Measurements from ENCODE around the gene ZNF732. TPM values are rescaled to one million over a fixed set of nuclear protein-coding genes. Genes with fewer than 3 reads are reported as not detected.

The ZNF732 gene
- total RNA-seq (2022; extraction: Qiagen RNA extraction): not detected in 5 replicates

DNA sequence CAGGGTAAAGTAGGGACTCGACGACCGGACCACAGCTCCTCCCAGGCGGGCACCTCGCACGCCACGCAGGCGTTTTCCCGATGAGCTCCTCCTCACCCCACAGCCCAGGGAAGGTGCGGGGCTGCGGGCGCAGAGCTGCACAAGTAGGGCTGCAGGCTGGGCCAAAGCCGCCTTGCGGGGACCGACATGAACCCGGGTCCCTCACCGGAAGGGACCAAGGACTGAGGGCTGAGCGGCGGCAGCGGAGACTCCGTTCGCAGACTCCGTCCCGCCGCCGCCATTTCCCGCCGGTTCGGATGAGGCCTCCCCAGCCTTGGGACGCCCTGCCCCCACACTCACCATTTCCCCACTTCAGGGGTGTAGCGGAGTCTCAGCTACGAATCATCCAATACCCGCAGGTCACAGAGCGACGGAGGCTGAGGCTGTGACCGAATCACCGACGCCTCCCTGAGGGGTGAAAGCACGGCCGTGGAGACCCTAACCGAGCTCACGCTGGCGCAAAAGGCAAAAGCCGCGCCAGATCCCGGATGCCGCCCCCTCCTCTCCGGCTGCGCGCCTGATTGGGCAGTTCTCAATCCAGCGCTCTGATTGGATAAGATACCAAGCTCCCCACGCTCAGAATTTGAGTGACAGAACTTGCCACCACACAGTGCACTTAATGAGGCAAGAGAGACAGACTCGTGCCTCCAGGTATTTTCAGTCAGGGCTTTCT lies at the start of gene ZNF732:
Gene ZNF732 (minus strand): TSS at position 506 of the 712 bp plus-strand sequence. CDS start 164 bp downstream, at position 342.

DNA sequence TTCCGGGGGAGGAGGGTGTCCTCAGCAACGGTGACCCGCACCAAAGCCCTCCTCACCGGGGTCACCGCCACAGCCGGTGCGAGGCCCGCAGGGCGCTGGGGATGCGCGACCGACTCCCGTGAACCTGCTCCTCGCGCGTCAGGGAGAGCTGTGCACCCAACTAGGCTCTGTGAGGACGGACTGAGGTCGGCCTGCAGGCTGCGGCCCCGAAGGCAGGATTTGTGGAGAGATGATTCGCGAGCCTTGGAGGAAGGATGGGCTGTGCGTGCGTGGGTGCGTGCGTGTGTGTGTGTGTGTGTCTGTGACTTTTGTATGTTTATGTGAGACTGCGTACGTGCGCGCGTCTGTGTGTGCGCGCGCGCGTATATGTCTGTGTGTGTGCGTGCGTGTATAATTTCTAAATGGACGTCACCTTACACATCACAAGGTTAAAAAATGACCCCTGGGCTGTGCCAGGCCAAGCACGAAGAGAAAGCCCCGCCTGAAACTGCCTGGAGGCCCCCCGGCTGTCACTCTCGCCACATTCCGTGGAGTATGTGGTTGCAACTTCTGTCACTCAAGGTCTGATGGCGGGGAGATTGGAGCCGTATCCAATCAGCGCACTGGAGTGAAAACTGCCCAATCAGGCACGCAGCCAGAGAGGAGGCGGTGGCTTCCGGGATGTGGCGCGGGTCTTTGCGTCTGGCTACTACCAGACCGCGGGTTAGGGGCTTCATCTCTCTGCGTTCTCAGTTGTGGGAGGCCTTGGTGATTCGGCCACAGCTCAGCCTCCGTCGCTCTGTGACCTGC lies 32.1 kb upstream of the ZNF732 start, which contains the start of gene ZNF141:
Gene ZNF141 (plus strand): TSS at position 672 of the 789 bp plus-strand sequence. CDS start 170 bp downstream, outside the sequence.

Other genes starting within 250 kb of the ZNF732 start
- gene ZNF718, start 181.0 kb downstream of the ZNF732 start, total RNA-seq (2022; extraction: Qiagen RNA extraction): 0.40 to 0.61 TPM (median 0.58 TPM) in 5 replicates
- 2.0 to 2.9 TPM (median 2.7 TPM) in 5 replicates for gene ZNF141, start 32.3 kb upstream of the ZNF732 start, total RNA-seq (2022; extraction: Qiagen RNA extraction)
- gene ZNF721, start 193.7 kb upstream of the ZNF732 start, total RNA-seq (2022; extraction: Qiagen RNA extraction): 12.7 to 20.2 TPM (median 13.9 TPM) in 5 replicates
- gene PIGG, start 193.7 kb upstream of the ZNF732 start, total RNA-seq (2022; extraction: Qiagen RNA extraction): 19.6 to 28.1 TPM (median 26.5 TPM) in 5 replicates

All from A549 treated with CORT108297 at 1 μM for 4 hours (cell line).